Left ventricle myocardium inferior (tissue), 1 donor: ENCODE results near the gene TMEM223. TPM values are rescaled to one million over a fixed set of nuclear protein-coding genes. Genes with fewer than 3 reads are reported as not detected.
"Not testable (repeated sequence)": the region's sequence is repeated elsewhere in the genome, so short reads cannot be mapped to it uniquely, and the experiment has no call there.

ENCODE experiments used
- DNase-seq: peaks from one replicate; pipeline ENCODE4 v3.0.0-alpha.2; 2020
- H3K27ac ChIP-seq: fragments of 200-600 bp; replicated peaks from 2 replicates; pipeline ENCODE4 v1.8.0; 2021
- H3K27me3 ChIP-seq: fragments of 200-600 bp; 2 replicates; pipeline ENCODE4 v1.8.0; 2021; ENCODE audit warnings: low read depth
- H3K36me3 ChIP-seq: fragments of 200-600 bp; 2 replicates; pipeline ENCODE4 v1.8.0; 2021
- H3K4me1 ChIP-seq: fragments of 200-600 bp; 2 replicates; pipeline ENCODE4 v1.8.0; 2021
- H3K4me3 ChIP-seq: fragments of 200-600 bp; 2 replicates; pipeline ENCODE4 v1.8.0; 2021; ENCODE audit warnings: mild to moderate bottlenecking, moderate library complexity
- H3K9me3 ChIP-seq: fragments of 200-600 bp; replicated peaks from 2 replicates; pipeline ENCODE4 v1.8.0; 2021
- CTCF ChIP-seq: fragments of 200-600 bp; IDR thresholded peaks from 2 replicates; pipeline ENCODE4 v1.8.0; 2021; ENCODE audit warnings: antibody characterized with exemption, mild to moderate bottlenecking, borderline replicate concordance
- intact Hi-C: fragments of 100-400 bp; cut with micrococcal nuclease; formaldehyde crosslinking; loops from one replicate; pipeline ENCODE4 v1.11.0; 2022
- long read RNA-seq: library from polyadenylated mRNA; unstranded; transcript quantifications from one replicate; pipeline ENCODE4 v2.0.0, GENCODE V29; 2021
- total RNA-seq: library from RNA; stranded (reverse); fragmentation: NEBNext Ultra II Directional; extraction: Animal tissue kit (Norgen Biotek cat#: 25700); gene quantifications from one replicate; pipeline ENCODE4 v1.2.1, GENCODE V29; 2021
- donor health status: DM: no; HTN: yes; CAD: no; lungs with severe emphysema.

The TMEM223 gene, protein sequence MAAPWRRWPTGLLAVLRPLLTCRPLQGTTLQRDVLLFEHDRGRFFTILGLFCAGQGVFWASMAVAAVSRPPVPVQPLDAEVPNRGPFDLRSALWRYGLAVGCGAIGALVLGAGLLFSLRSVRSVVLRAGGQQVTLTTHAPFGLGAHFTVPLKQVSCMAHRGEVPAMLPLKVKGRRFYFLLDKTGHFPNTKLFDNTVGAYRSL
- total RNA-seq, result 24.1 TPM
- long read RNA-seq, transcript TMEM223-201 (2 exons, 1,288 nt), result major isoform, 27 of 38 reads
- long read RNA-seq, partial matches to known transcripts, result 0 of 38 reads
- long read RNA-seq, other reads (novel, unspliced or antisense), result 7 of 38 reads

DNA sequence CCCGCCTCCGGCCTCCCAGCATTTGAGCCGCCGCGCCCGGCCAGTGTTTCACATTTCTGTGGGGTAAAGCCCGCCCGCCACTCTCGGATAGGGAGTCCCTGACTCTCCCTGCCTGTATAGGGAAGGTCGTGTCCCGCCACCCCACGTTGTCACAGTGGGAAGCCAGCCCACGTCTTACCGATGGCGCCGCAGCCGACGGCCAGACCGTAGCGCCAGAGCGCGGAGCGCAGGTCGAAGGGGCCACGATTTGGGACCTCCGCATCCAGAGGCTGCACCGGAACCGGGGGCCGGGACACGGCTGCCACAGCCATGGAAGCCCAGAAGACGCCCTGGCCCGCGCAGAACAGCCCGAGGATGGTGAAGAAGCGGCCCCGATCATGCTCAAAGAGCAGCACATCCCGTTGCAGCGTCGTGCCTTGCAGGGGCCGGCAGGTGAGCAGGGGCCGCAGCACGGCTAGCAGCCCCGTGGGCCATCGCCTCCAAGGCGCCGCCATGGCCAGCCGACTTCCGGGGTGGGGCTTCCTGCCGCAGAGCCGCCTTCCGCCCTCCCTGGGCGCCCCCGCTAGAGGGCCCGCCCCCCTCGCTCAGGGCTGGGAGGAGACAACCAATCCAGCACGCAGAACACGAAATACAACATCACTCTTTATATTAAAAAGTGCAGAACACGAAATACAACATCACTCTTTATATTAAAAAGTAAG lies at the start of gene TMEM223:
TSS of gene TMEM223 (minus strand) at position 506 of the 701 bp plus-strand sequence. CDS start at position 494, 12 bp downstream.
- H3K4me1 ChIP-seq, result peaks cover 69% of the 10 kb centered on the region
- H3K27ac ChIP-seq, result peak within 1 kb of the TSS; percentile 95
- H3K9me3 ChIP-seq, result no peaks in the 10 kb centered on the region
- intact Hi-C loops, result no loop called here
- H3K4me3 ChIP-seq, result peak within 1 kb of the TSS; percentile 93
- DNase-seq, result peak; percentile 90
- H3K36me3 ChIP-seq, result peaks cover 66% of the 10 kb centered on the region
- TF ChIP-seq CTCF, result peak; percentile 21
- H3K27me3 ChIP-seq, result no peaks in the 10 kb centered on the region

DNA sequence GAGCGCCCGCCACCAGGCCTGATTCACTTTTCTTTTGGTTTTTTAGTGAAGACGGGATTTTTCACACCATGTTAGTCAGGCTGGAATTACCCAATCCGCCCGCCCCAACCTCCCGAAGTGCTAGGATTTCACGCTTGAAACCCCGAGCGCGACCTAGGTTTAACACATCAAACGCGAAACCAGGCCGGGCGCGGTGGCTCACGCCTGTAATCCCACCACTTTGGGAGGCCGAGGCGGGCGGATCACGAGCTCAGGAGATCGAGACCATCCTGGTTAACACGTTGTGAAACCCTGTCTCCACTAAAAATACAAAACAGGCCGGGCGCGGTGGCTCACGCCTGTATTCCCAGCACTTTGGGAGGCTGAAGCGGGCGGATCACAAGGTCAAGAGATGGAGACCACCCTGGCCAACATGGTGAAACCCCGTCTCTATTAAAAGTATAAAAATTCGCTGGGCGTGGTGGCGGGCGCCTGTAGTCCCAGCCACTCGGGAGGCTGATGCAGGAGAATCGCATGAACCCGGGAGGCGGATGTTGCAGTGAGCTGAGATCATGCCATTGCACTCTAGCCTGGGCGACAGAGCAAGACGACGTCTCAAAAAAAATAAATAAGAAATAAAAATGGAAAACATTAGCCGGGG lies 49.0 kb upstream of the TMEM223 start:
- H3K27ac ChIP-seq, result peak overlapping the region; percentile 99
- intact Hi-C loops, H3K9me3 ChIP-seq, H3K27me3 ChIP-seq: not testable (repeated sequence)
- H3K4me3 ChIP-seq, result peak overlapping the region; percentile 95
- peaks cover 43% of the 10 kb centered on the region for H3K4me1 ChIP-seq
- H3K36me3 ChIP-seq, result peaks cover 13% of the 10 kb centered on the region
- peak; percentile 52 for DNase-seq

DNA sequence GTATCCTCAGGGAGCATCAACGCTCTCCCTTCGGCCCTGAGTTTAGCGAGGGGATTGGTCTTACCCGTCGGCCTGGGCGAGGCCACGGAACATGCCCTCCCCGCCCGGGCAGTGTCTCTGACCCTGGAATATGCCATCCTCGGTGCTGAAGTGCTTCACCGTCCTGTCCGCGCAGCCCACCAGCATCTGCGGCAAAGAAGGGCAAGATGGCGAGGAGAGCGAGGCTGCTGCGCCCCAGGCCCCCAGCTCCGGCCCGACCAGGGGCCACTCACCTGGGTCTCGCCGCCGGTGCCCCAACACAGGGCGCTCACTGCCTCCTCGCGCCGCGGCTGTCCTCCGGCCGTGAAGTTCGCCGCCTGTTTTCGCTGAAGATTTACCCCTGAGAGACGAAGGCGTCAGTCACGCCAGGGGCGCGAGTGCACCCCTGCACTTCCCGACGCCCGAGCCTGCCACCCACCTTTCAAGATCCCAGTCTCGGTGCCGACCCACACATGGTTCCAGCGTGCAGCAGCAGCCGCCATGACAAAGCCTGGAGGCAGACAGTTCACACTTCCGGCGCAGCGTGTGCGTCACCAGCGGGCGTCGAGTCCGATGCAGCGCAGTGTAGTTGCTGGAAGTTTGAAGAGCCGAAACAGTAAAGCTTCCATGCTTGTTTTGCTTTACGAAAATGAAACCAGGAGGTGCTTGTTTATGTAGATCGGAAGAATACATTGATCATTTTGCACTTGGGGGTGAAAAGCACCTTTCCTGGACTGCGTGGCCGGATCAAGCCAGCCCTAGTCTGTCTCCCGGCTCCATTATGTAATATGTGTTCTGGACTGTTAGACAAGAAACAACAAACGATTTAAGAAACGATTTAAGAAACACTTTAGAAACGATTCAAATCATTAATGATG lies 47.5 kb upstream of the TMEM223 start, which contains the start of gene WDR74:
TSS of gene WDR74 (minus strand) at position 541 of the 896 bp plus-strand sequence. CDS start at position 521, 20 bp downstream.
- Histone ChIP-seq H3K36me3 (peaks cover 28% of the 10 kb centered on the region), H3K9me3 (no peaks in the 10 kb centered on the region), H3K4me3 (peak within 1 kb of the TSS; percentile 95), H3K4me1 (peaks cover 43% of the 10 kb centered on the region), H3K27me3 (no peaks in the 10 kb centered on the region), H3K27ac (peak within 1 kb of the TSS; percentile 99)
- intact Hi-C loops, result loop anchor here (10.0 kb wide), 1 partner anchor 114 kb away; the partner anchor contains the start of genes HNRNPUL2 and TTC9C
- DNase-seq, result peak; percentile 93
- no peak for TF ChIP-seq CTCF

GRCh38 chr11:62835336-62835735 lies 43.5 kb upstream of the TMEM223 start:
- intact Hi-C loops, result loop anchor here (10.0 kb wide), 1 partner anchor 111 kb away; the partner anchor contains the start of genes HNRNPUL2 and TTC9C
- H3K27ac ChIP-seq, result no peak overlapping the region
- no peaks in the 10 kb centered on the region for H3K27me3 ChIP-seq
- H3K36me3 ChIP-seq, result peaks cover 39% of the 10 kb centered on the region
- no peak for TF ChIP-seq CTCF
- H3K4me1 ChIP-seq, result peaks cover 54% of the 10 kb centered on the region
- no peak overlapping the region for H3K4me3 ChIP-seq
- H3K9me3 ChIP-seq, result no peaks in the 10 kb centered on the region
- no peak for DNase-seq

- DNase-seq, result no peak
These were observed 40.8 kb upstream of the TMEM223 start, which contains the start of gene TEX54 for GRCh38 chr11:62832336-62833234. Gene TEX54, minus strand, starts transcription at chr11:62832841.

More at GRCh38 chr11:62832336-62833234, 40.8 kb upstream of the TMEM223 start, which contains the start of gene TEX54:
- Histone ChIP-seq H3K36me3 (peaks cover 62% of the 10 kb centered on the region), H3K9me3 (no peaks in the 10 kb centered on the region), H3K27ac (peak within 1 kb of the TSS; percentile 96), H3K4me1 (peaks cover 55% of the 10 kb centered on the region), H3K27me3 (no peaks in the 10 kb centered on the region), H3K4me3 (peak within 1 kb of the TSS; percentile 78)
- no peak for TF ChIP-seq CTCF
- intact Hi-C loops, result loop anchor here (10.0 kb wide), 1 partner anchor 108 kb away; the partner anchor contains the start of genes HNRNPUL2 and TTC9C
